Esophagus muscularis mucosa (tissue), 4 donors: ENCODE results near the gene FAM120B. TPM values are rescaled to one million over a fixed set of nuclear protein-coding genes. Genes with fewer than 3 reads are reported as not detected.

Source experiments
- DNase-seq: peaks from one replicate; pipeline ENCODE4 v3.0.0-alpha.2; 2017; ENCODE audit errors: extremely low spot score
- H3K27ac ChIP-seq, 4 donors: fragments of 200-600 bp; sonication (generic); replicated peaks in 1 of 4; 1 replicate in 3 of 4; 2 replicates in 1 of 4; pipeline ENCODE4 v1.5.1; 2016 to 2019; ENCODE audit warnings: mild to moderate bottlenecking in 1 of 4
- H3K27me3 ChIP-seq, 4 donors: fragments of 200-600 bp; sonication (generic); one replicate each; pipeline versions ENCODE4 v1.5.1 to v1.6.0; 2016 to 2019
- H3K36me3 ChIP-seq, 4 donors: fragments of 200-600 bp; sonication (generic); one replicate each; pipeline ENCODE4 v1.5.1; 2016 to 2019
- H3K4me1 ChIP-seq, 4 donors: fragments of 200-600 bp; sonication (generic); one replicate each; pipeline ENCODE4 v1.5.1; 2016 to 2019
- H3K4me3 ChIP-seq, 4 donors: fragments of 200-600 bp; sonication (generic); 1 replicate in 2 of 4; 2 replicates in 2 of 4; pipeline ENCODE4 v1.5.1; 2016 to 2019; ENCODE audit warnings: mild to moderate bottlenecking in 4 of 4, moderate library complexity in 1 of 4
- H3K9me3 ChIP-seq, 4 donors: fragments of 200-600 bp; sonication (generic); 1 replicate in 3 of 4; 2 replicates in 1 of 4; pipeline ENCODE4 v1.5.1; 2016 to 2019
- EP300 ChIP-seq: sonication (generic); formaldehyde crosslinking; IDR thresholded peaks from one replicate; pipeline ENCODE4 v1.6.1; 2017; ENCODE audit warnings: antibody characterized with exemption
- POLR2A ChIP-seq: fragments of 450-650 bp; IDR thresholded peaks from one replicate; pipeline ENCODE4 v1.6.1; 2017; ENCODE audit warnings: antibody characterized with exemption, moderate library complexity, mild to moderate bottlenecking, low read depth
- POLR2AphosphoS5 ChIP-seq, 2 donors: sonication (generic); formaldehyde crosslinking; IDR thresholded peaks; one replicate each; pipeline ENCODE4 v1.6.1; 2017; ENCODE audit warnings: antibody characterized with exemption in 2 of 2
- WGBS: methylation state at CpG from one replicate; pipeline ENCODE4 v1.1.5; 2018; 5-methylcytosine and 5-hydroxymethylcytosine counted together
- intact Hi-C: fragments of 100-400 bp; cut with DNase I; formaldehyde crosslinking; loops from one replicate; pipeline ENCODE4 v1.15.1; 2023
- small RNA-seq, 3 donors: library from RNA; depleted of rRNA; stranded (forward); fragments of <200 nt; gene quantifications; one replicate each; pipeline ENCODE3, GENCODE V24; 2016
- total RNA-seq, 4 donors: library from RNA; depleted of rRNA; stranded (reverse); fragments of >200 nt; gene quantifications; one replicate each; pipeline versions ENCODE4 v1.1.0 to v1.2.1, GENCODE V29; 2016
- TF ChIP-seq, protein P1 (sequence below), 3 experiments: fragments of 200-600 bp in 2 of 3; fragments of 450-650 bp in 1 of 3; sonication (generic) in 2 of 3; IDR thresholded peaks; one replicate each; pipeline ENCODE4 v1.5.1; 2017 to 2019; ENCODE audit warnings: antibody characterized with exemption in 3 of 3, mild to moderate bottlenecking in 2 of 3, moderate library complexity in 1 of 3

Gene FAM120B
- total RNA-seq, 4 donors from 2014 or later, result 28.1 to 49.0 (median 33.7) TPM

DNA sequence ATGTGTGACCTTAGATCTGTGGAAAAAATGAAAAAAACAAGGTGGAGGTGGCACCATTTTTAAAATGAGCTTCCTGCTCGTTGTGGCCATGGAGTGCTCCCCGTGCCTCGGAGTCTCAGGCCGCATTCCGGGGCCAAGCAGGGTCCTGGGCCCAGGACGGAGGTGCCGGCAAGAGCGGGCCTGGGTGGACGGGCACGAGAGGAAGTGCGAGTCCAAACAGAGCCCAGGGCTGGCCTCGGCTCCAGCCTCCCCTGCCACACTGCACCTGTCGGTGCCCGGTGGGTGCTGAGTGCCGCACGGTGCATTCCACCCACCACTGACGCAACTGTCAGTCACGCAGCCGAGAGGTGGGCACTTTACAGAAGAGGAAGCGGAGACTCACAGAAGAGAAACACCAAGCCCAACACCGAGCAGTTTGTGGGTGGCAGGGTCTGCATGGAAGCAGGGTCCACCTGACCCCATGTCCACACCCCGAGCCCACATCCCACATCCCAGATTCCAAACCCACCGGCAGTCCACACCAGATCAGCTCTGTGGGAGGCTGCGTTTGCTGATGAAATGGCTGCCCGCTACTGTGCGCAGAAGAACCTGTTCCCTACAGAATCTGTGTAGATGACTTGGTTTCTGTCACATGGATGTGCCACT lies 148.9 kb downstream of the FAM120B start:
- intact Hi-C loops, result no loop called here
- WGBS, result 93% methylated on average over 26 of the region's 26 CpGs
- no peak for DNase-seq
- H3K27me3 ChIP-seq, result no peaks in the 10 kb centered on the region
- peaks cover 0 to 11% (median 6%) of the 10 kb centered on the region in 4 donors for H3K4me1 ChIP-seq
- no peaks in the 10 kb centered on the region for H3K9me3 ChIP-seq
- TF ChIP-seq, protein P1, sequence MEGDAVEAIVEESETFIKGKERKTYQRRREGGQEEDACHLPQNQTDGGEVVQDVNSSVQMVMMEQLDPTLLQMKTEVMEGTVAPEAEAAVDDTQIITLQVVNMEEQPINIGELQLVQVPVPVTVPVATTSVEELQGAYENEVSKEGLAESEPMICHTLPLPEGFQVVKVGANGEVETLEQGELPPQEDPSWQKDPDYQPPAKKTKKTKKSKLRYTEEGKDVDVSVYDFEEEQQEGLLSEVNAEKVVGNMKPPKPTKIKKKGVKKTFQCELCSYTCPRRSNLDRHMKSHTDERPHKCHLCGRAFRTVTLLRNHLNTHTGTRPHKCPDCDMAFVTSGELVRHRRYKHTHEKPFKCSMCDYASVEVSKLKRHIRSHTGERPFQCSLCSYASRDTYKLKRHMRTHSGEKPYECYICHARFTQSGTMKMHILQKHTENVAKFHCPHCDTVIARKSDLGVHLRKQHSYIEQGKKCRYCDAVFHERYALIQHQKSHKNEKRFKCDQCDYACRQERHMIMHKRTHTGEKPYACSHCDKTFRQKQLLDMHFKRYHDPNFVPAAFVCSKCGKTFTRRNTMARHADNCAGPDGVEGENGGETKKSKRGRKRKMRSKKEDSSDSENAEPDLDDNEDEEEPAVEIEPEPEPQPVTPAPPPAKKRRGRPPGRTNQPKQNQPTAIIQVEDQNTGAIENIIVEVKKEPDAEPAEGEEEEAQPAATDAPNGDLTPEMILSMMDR (IDR thresholded peaks at IDR 0.05), result no peak
- TF ChIP-seq EP300, result no peak
- TF ChIP-seq POLR2A, result no peak
- TF ChIP-seq POLR2AphosphoS5 (IDR thresholded peaks at IDR 0.05), result no peak
- no peaks in the 10 kb centered on the region for H3K36me3 ChIP-seq
- no peak overlapping the region for H3K4me3 ChIP-seq
- no peak overlapping the region for H3K27ac ChIP-seq

DNA sequence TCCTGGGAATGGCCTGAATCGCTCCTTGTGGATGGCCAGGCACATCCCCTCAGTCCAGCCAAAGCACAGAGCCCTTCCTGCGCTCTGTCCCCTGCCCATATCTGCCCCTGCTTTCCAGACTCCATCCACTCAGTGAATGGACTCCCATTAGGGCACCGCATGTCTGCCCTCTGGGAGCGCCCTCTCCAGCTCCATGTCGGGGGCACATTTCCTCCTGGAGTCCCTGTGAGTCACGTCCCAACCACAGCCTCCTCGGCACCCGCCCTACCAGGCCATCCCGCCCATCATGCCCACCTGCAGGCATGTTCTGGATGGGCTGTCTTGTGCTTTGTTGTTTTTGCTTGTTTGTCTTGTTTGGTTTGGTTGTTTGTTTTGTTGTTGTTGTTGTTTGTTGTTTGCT lies 149.8 kb downstream of the FAM120B start:
- Histone ChIP-seq H3K36me3 (no peaks in the 10 kb centered on the region), H3K27me3 (peaks cover 0 to 3% (median 0%) of the 10 kb centered on the region in 4 donors), H3K27ac (no peak overlapping the region), H3K4me3 (no peak overlapping the region), H3K4me1 (peaks cover 0 to 12% (median 6%) of the 10 kb centered on the region in 4 donors), H3K9me3 (no peaks in the 10 kb centered on the region)
- TF ChIP-seq POLR2AphosphoS5 (IDR thresholded peaks at IDR 0.05), result no peak
- no peak for TF ChIP-seq POLR2A
- TF ChIP-seq, protein P1 (IDR thresholded peaks at IDR 0.05), result no peak
- no peak for TF ChIP-seq EP300
- WGBS, result 93% methylated on average over 7 of the region's 9 CpGs
- intact Hi-C loops, result no loop called here
- DNase-seq, result no peak

Small RNA genes within 50 kb of the gene (small RNA-seq; reads per million reads assigned to genes)
- 0 reads per million in 3 donors for gene MIR4644

Other genes with a start within 250 kb of the FAM120B start
- gene DLL1, start 15.7 kb upstream of the FAM120B start, total RNA-seq, result 1 to 10 TPM; 3.7 to 8.8 (median 6.6) TPM
- gene PSMB1, start 246.5 kb downstream of the FAM120B start, total RNA-seq, result 100 to 1,000 TPM; 182 to 220 (median 211) TPM
- gene TBP, start 247.6 kb downstream of the FAM120B start, total RNA-seq, result 10 to 100 TPM; 13.1 to 17.8 (median 16.7) TPM